ENCODE results near the gene VMP1. TPM values are rescaled to one million over a fixed set of nuclear protein-coding genes. Genes with fewer than 3 reads are reported as not detected.

VMP1 gene
- total RNA-seq, 2 donors from 2014 or later = 236 to 324 TPM

GRCh38 chr17:59716427-59716826 lies 9.0 kb downstream of the VMP1 start:
- peaks cover 50% of the 10 kb centered on the region for H3K4me1 Mint-ChIP-seq (ENCODE audit: low read depth)
- H3K9me3 Mint-ChIP-seq = no peaks in the 10 kb centered on the region
- DNase-seq (no peak), ATAC-seq (replicated peaks in 1 of 2) (no peak)
- H3K4me3 Mint-ChIP-seq = no peak overlapping the region
- peaks cover 4 to 9% of the 10 kb centered on the region in 2 donors for H3K36me3 Mint-ChIP-seq (ENCODE audit: insufficient read depth in 2 of 2)
- H3K27me3 Mint-ChIP-seq (ENCODE audit: low read depth) = no peaks in the 10 kb centered on the region
- H3K27ac Mint-ChIP-seq = peak overlapping the region; percentile 33

GRCh38 chr17:59719526-59719925 lies 12.1 kb downstream of the VMP1 start:
- H3K4me3 Mint-ChIP-seq = no peak overlapping the region
- no peaks in the 10 kb centered on the region for H3K27me3 Mint-ChIP-seq (ENCODE audit: low read depth)
- H3K9me3 Mint-ChIP-seq = no peaks in the 10 kb centered on the region
- peaks cover 44% of the 10 kb centered on the region for H3K4me1 Mint-ChIP-seq (ENCODE audit: low read depth)
- DNase-seq (no peak), ATAC-seq (replicated peaks in 1 of 2) (no peak)
- peaks cover 1 to 6% of the 10 kb centered on the region in 2 donors for H3K36me3 Mint-ChIP-seq (ENCODE audit: insufficient read depth in 2 of 2)
- H3K27ac Mint-ChIP-seq = no peak overlapping the region

- peaks cover 1 to 6% of the 10 kb centered on the region in 2 donors for H3K36me3 Mint-ChIP-seq (ENCODE audit: insufficient read depth in 2 of 2)
- no peaks in the 10 kb centered on the region for H3K27me3 Mint-ChIP-seq (ENCODE audit: low read depth)
- no peak overlapping the region for H3K4me3 Mint-ChIP-seq
- H3K9me3 Mint-ChIP-seq = no peaks in the 10 kb centered on the region
- ATAC-seq (replicated peaks in 1 of 2) (no peak), DNase-seq (no peak)
- H3K27ac Mint-ChIP-seq = no peak overlapping the region
- H3K4me1 Mint-ChIP-seq (ENCODE audit: low read depth) = peaks cover 16% of the 10 kb centered on the region
Observed at GRCh38 chr17:59722623-59723022, 15.2 kb downstream of the VMP1 start.

GRCh38 chr17:59723041-59723440 lies 15.6 kb downstream of the VMP1 start:
- Mint-ChIP-seq H3K9me3 (no peaks in the 10 kb centered on the region), H3K27me3 (ENCODE audit: low read depth) (no peaks in the 10 kb centered on the region), H3K36me3 (ENCODE audit: insufficient read depth in 2 of 2) (peaks cover 1 to 6% of the 10 kb centered on the region in 2 donors), H3K27ac (no peak overlapping the region), H3K4me3 (no peak overlapping the region), H3K4me1 (ENCODE audit: low read depth) (peaks cover 14% of the 10 kb centered on the region)
- ATAC-seq (replicated peaks in 1 of 2) (no peak), DNase-seq (no peak)

GRCh38 chr17:59723607-59724006 lies 16.2 kb downstream of the VMP1 start:
- Mint-ChIP-seq H3K36me3 (ENCODE audit: insufficient read depth in 2 of 2) (peaks cover 0 to 3% of the 10 kb centered on the region in 2 donors), H3K27ac (no peak overlapping the region), H3K27me3 (ENCODE audit: low read depth) (no peaks in the 10 kb centered on the region), H3K4me1 (ENCODE audit: low read depth) (peaks cover 10% of the 10 kb centered on the region), H3K4me3 (no peak overlapping the region), H3K9me3 (no peaks in the 10 kb centered on the region)
- no peak for DNase-seq
- ATAC-seq (replicated peaks in 1 of 2) = no peak

GRCh38 chr17:59725691-59726090 lies 18.2 kb downstream of the VMP1 start:
- Mint-ChIP-seq H3K27ac (no peak overlapping the region), H3K4me3 (no peak overlapping the region), H3K27me3 (ENCODE audit: low read depth) (no peaks in the 10 kb centered on the region), H3K4me1 (ENCODE audit: low read depth) (peaks cover 8% of the 10 kb centered on the region), H3K9me3 (no peaks in the 10 kb centered on the region), H3K36me3 (ENCODE audit: insufficient read depth in 2 of 2) (no peaks in the 10 kb centered on the region)
- DNase-seq = no peak
- no peak for ATAC-seq (replicated peaks in 1 of 2)

GRCh38 chr17:59727817-59728533 lies 20.5 kb downstream of the VMP1 start:
- H3K27ac Mint-ChIP-seq = no peak overlapping the region
- peaks cover 0 to 2% of the 10 kb centered on the region in 2 donors for H3K36me3 Mint-ChIP-seq (ENCODE audit: insufficient read depth in 2 of 2)
- H3K9me3 Mint-ChIP-seq = no peaks in the 10 kb centered on the region
- ATAC-seq (replicated peaks in 1 of 2) = no peak
- H3K27me3 Mint-ChIP-seq (ENCODE audit: low read depth) = no peaks in the 10 kb centered on the region
- peaks cover 8% of the 10 kb centered on the region for H3K4me1 Mint-ChIP-seq (ENCODE audit: low read depth)
- DNase-seq = no peak
- no peak overlapping the region for H3K4me3 Mint-ChIP-seq

GRCh38 chr17:59730268-59730834 lies 22.9 kb downstream of the VMP1 start:
- Mint-ChIP-seq H3K27ac (no peak overlapping the region), H3K36me3 (ENCODE audit: insufficient read depth in 2 of 2) (peaks cover 0 to 5% of the 10 kb centered on the region in 2 donors), H3K4me3 (no peak overlapping the region), H3K4me1 (ENCODE audit: low read depth) (peaks cover 8% of the 10 kb centered on the region), H3K27me3 (ENCODE audit: low read depth) (no peaks in the 10 kb centered on the region), H3K9me3 (no peaks in the 10 kb centered on the region)
- ATAC-seq (replicated peaks in 1 of 2) (no peak), DNase-seq (no peak)

GRCh38 chr17:59733697-59734096 lies 26.2 kb downstream of the VMP1 start:
- no peak overlapping the region for H3K4me3 Mint-ChIP-seq
- H3K27ac Mint-ChIP-seq = no peak overlapping the region
- peaks cover 0 to 5% of the 10 kb centered on the region in 2 donors for H3K36me3 Mint-ChIP-seq (ENCODE audit: insufficient read depth in 2 of 2)
- H3K9me3 Mint-ChIP-seq = no peaks in the 10 kb centered on the region
- peaks cover 12% of the 10 kb centered on the region for H3K4me1 Mint-ChIP-seq (ENCODE audit: low read depth)
- H3K27me3 Mint-ChIP-seq (ENCODE audit: low read depth) = no peaks in the 10 kb centered on the region
- ATAC-seq (replicated peaks in 1 of 2) (no peak), DNase-seq (no peak)

GRCh38 chr17:59734226-59734625 lies 26.8 kb downstream of the VMP1 start:
- Mint-ChIP-seq H3K4me3 (no peak overlapping the region), H3K9me3 (no peaks in the 10 kb centered on the region), H3K27me3 (ENCODE audit: low read depth) (no peaks in the 10 kb centered on the region), H3K4me1 (ENCODE audit: low read depth) (peaks cover 12% of the 10 kb centered on the region), H3K36me3 (ENCODE audit: insufficient read depth in 2 of 2) (peaks cover 0 to 5% of the 10 kb centered on the region in 2 donors), H3K27ac (no peak overlapping the region)
- DNase-seq (no peak), ATAC-seq (replicated peaks in 1 of 2) (no peak)

GRCh38 chr17:59737324-59737723 lies 29.9 kb downstream of the VMP1 start:
- Mint-ChIP-seq H3K9me3 (no peaks in the 10 kb centered on the region), H3K36me3 (ENCODE audit: insufficient read depth in 2 of 2) (peaks cover 3 to 8% of the 10 kb centered on the region in 2 donors), H3K27me3 (ENCODE audit: low read depth) (no peaks in the 10 kb centered on the region), H3K4me3 (no peak overlapping the region), H3K27ac (no peak overlapping the region), H3K4me1 (ENCODE audit: low read depth) (peaks cover 4% of the 10 kb centered on the region)
- ATAC-seq (replicated peaks in 1 of 2) = no peak
- DNase-seq = no peak

GRCh38 chr17:59743842-59744241 lies 36.4 kb downstream of the VMP1 start:
- no peak overlapping the region for H3K27ac Mint-ChIP-seq
- ATAC-seq (replicated peaks in 1 of 2) = no peak

GRCh38 chr17:59745040-59745439 lies 37.6 kb downstream of the VMP1 start:
- Mint-ChIP-seq H3K36me3 (ENCODE audit: insufficient read depth in 2 of 2) (peaks cover 10 to 13% of the 10 kb centered on the region in 2 donors), H3K27ac (no peak overlapping the region), H3K4me1 (ENCODE audit: low read depth) (peaks cover 20% of the 10 kb centered on the region), H3K4me3 (no peak overlapping the region), H3K27me3 (ENCODE audit: low read depth) (no peaks in the 10 kb centered on the region), H3K9me3 (peaks cover 0 to 2% of the 10 kb centered on the region in 2 donors)
- no peak for DNase-seq
- ATAC-seq (replicated peaks in 1 of 2) = no peak

More at GRCh38 chr17:59743842-59744241, 36.4 kb downstream of the VMP1 start:
- DNase-seq = no peak
- H3K9me3 Mint-ChIP-seq = peaks cover 0 to 2% of the 10 kb centered on the region in 2 donors
- H3K4me3 Mint-ChIP-seq = no peak overlapping the region
- H3K4me1 Mint-ChIP-seq (ENCODE audit: low read depth) = peaks cover 13% of the 10 kb centered on the region
- H3K36me3 Mint-ChIP-seq (ENCODE audit: insufficient read depth in 2 of 2) = peaks cover 10 to 13% of the 10 kb centered on the region in 2 donors
- H3K27me3 Mint-ChIP-seq (ENCODE audit: low read depth) = no peaks in the 10 kb centered on the region
